ENCODE measurements around the gene CRABP1.

CRABP1 gene

DNA sequence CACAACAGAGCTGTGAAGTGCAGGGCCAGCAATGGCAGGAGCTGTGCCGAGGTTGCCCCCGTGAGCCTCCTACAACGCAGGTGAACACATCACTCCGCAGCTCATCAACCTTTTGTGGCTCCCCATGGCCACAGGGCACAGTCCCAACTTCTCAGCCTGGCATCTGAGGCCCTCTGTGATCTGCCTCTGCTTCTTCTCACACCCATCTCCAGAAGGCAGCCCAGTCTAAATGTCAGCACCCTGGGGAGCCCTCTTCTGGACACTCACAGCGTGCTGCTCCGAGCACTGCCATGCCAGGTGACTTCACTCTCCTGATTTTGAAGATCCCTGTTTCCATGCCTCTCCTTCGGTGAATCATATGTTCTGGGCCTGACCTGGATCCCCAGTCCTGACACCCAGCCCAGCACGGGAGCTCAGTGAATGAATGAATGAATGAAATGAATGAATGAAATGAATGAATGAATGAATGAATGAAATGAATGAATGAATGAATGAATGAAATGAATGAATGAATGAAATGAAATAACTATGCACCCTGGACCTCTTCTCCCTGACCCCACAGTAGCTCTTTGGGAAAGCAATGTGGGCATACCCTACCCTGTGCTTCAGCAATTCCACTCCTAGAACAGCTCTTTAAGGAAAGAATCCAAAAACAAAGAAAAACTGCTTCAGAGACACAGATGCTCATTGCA, 22.9 kb upstream of the CRABP1 start:
- peak; percentile 33 for DNase-seq (ENCODE audit: low spot score)

DNA sequence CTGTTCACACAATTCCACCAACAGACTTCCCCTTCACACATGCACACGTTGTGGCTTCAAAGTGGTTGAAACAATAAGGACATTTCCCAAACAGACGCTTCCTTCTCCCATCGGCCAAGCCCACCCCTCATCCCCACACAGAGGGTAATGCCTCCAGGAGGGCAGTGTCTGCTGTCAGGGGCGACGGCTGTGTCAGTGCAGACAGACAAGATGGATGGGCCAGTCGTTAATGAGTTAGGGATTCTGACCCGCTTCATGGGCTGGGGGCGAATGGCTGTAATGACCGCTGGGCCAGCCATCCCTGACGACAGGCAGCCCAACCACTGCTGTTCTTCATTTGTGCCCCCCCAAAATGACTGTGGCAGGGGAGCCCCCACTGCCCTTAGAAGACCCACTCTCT, 20.6 kb upstream of the CRABP1 start:
- no peak for DNase-seq (ENCODE audit: low spot score)

DNA sequence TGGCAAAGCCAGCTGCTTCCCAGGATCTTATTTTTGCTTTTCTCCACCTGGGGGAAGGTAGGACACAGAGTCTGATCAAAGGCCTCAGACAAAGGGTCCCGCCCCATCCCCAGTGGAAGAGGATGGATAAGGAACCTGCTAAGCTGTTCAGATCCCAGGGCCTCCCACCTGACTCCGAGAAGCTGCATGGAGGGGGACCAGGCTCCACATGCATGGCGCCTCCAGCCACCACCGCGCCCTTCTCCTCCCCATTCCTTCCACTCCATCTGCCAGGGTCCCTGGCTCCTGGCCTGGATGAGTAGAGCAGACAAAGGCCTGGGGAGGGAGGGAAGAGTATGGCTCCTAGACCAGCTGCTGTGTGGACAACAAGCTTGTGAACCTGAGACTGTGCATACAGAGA, 20.0 kb upstream of the CRABP1 start:
- DNase-seq (ENCODE audit: low spot score): no peak

DNA sequence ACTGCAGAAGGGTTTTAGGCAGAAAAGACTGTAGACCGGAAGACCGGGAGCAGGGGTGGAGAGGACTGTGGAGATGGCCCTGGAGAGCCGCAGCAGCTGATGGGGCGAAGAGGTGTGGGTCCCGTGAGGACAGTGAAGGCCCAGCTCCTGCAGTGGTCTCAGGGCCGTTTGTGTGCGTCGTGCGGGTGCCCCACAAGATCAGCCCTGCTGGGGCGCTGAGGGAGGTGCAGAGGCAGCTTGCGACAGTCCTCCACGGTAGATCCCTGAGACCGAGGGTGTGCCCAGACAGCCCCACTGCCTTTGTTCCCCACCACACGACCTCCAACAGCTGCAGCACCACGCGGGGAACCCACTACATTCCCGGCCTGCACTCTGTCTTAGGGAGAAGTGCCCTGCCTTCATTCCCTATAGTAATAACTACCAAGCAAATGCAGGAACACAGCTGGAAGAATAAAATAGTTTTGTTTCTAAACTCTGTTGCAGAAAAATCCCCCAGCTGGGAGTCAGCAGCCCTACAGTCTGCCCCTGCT, 19.0 kb upstream of the CRABP1 start:
- no peak for DNase-seq (ENCODE audit: low spot score)

DNA sequence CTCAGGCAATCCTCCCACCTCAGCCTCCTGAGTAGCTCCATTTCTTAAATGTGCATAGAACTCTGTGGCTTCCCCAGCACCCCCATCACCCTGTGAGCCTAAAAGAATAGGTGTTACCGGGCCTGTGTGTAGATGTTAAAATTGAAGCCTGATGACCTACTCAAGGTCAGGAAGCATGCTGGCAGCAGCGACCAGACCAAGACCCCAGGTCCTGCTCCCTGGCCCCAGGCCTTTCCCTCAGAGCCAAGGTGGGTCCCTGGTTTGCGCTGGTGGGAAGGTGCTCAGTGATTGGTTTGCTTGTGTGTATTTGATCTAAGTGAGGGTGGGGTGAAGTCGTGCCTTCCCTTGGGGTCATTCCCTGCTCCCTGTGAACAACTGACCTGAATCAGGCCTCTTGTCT, 18.4 kb upstream of the CRABP1 start:
- no peak for DNase-seq (ENCODE audit: low spot score)

DNA sequence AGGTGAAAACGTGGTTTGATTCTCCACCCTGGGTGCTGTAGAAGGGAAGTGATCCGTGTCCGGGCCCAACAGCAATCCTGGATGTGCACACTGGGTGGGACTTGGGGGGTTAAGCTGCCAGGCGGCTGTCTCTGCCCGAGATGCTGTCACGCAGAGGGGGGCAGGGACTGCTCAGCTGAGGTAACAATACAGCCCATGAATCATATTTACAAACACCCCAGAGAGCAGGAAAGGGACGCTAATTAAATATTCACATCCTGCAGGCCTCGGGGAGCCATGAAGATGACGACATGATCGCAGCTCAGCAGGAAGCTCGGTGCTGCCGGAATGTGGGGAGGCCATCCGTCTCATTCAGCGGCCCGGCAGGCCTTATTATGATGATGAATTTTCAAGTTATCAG, 17.9 kb upstream of the CRABP1 start:
- DNase-seq (ENCODE audit: low spot score): no peak

DNA sequence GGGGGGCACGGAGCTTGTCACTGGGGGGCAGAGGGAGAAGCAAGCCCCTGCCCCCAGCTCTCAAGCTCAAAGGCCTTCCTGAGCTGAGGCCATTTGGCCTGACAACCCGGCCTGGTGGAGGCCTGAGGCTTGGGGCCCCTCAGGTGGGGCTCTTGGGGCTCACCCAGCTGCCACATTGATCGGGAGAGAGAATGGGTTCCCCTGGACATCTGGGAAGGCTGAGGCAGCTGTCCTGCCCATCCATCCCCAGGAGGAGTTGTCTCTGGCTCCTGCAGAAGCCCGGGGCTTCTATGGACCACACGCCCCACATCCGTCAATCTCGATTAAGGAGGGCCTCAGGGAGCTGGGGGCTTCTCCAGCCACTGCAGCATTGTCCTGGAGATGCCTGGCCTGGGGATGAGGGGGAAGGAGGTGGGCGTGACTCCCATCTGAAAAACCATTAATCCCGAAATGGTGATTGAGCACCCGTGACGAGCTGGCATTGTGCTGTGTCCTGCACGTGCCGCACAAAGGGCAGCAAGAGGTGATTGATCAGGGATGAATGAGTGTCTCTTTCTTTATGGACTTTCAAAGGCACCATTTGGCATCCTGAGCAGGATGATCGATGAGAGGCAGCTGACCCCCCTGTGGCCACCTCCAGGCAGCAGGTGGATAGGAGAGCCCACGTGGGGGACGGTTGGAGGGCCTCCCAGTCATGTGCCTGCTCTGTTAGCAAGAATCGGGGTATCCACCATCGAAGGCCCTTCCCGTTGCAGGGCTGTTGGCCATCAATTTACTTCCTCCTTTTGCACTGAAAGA, 17.2 kb upstream of the CRABP1 start:
- DNase-seq (ENCODE audit: low spot score): no peak

DNA sequence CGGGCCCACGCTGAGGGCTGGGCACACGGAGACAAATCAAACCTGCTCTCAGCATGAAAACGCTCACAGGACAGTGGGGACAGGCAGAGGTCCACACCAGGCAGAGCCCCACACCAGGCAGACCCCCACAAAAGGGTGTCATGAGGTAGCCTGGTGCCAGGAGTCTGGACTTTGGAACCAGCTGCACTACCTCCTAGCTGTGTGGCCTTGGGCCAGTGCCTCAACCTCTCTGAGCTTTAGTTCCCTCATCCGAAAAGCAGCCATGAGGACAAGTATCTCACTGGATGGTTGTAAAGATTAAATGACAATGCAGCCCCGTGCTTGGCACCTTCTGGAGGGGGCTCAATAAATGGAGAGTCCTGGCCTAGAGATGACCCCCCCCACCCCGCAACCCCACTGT, 16.5 kb upstream of the CRABP1 start:
- DNase-seq (ENCODE audit: low spot score): no peak

DNA sequence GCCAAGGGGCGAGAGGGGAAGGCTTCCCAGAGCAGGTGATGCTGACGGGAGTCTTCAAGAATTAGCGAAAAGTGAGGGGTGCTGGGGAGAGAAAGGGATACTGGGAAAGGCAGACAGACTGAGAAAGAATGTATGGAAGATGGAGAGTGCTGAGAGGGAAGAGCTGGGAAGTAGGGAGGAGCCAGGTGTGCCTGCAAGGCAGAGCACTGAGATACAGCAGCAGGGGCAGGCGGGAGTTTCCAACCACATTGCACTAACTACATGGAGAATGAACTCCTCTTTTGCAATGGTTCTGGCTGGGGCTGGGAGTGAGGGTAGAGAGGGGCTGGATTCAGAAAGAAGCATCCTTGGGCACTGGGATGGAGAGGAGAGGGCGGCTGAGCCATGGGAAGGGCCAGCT, 16.0 kb upstream of the CRABP1 start:
- no peak for DNase-seq (ENCODE audit: low spot score)

DNA sequence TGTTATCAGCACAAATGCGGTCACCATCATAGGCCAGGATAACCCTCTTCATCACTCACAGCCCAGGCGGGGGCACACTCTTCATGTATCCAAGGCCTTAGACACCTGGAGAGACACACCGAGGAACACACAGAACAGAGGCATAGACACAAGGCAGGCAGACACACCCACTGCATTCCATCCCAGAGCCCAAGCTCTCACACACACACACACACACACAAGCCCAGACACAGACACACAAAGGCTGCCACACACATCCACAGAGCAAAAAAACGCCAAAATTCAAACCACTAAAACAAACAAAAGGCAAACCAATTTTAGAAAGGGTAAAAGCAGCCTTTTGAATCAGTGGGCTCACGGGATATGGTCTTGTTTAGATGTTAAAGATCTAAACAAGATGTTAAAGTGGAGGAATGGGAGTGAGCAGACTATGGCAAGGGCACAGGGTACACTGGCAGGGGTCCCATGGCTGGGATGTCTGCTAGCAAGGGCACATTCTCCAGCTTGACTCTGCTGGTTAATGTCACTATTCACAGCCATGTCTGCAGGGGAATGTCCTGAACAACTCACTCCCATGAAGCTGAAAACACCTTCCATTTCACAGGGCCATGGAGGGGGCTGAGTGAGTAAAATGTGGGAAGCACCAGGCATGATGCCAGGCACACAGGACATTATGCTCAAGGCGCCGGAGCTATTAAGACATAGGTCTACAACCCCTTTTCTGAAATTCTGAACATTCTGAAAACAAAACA, 14.9 kb upstream of the CRABP1 start:
- peak; percentile 68 for DNase-seq (ENCODE audit: low spot score)

DNA sequence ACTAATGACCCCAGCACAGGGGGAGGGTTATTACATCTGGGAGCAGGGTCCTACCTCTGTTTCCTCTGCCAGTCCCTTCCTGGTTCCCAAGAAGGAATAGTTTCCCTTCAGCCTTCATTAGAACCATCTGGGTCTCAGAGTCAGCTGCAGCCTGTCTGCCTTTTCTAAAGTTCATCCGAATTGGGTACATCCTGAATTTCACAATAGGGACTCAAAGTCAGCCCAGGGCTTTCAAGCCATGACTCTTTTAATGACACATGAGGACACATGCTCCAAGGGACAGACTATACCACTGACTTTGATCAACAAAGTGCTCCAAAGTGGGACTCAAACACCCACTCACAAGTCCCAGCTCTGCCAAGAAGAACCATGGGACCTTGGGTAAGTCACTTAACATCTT, 12.7 kb upstream of the CRABP1 start:
- DNase-seq (ENCODE audit: low spot score): no peak

DNA sequence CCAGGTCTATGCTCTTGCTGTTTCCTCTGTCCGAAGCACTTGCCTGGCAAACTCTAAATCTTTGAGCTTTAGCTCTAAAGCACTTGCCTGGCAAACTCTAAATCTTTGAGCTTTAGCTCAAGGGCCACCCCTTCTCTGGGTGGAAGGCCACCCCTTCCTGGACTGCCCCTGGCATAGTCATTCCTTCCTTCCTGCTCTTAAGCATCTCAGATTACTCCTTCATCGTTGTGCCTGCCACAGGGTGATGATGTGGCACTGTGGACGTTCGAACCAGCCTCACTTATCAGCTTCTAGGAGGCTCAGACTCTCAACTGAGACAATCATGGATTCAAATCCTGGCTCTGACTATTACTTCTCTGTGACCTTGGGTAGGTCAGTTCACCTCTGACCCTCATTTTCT, 10.5 kb upstream of the CRABP1 start:
- DNase-seq (ENCODE audit: low spot score): no peak

DNA sequence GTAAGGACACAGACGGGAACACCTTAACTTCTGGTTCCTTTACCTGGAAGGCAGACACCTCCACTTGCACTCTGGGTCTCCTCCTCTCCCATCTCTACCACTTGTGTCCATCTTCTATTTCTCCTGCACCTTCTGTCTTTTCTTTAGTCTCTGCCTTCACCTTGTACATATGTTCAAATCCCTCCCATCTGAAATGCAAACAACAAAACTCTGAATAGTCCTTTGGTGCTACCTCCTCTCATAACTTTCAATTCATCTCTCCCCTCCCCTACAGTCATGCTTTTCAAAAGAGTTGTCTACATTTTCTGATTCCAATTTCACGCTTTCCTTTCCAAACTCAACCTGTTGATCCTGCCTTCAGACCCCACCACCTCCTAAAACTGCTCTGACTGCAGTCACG, 5.3 kb upstream of the CRABP1 start:
- no peak for DNase-seq (ENCODE audit: low spot score)

DNA sequence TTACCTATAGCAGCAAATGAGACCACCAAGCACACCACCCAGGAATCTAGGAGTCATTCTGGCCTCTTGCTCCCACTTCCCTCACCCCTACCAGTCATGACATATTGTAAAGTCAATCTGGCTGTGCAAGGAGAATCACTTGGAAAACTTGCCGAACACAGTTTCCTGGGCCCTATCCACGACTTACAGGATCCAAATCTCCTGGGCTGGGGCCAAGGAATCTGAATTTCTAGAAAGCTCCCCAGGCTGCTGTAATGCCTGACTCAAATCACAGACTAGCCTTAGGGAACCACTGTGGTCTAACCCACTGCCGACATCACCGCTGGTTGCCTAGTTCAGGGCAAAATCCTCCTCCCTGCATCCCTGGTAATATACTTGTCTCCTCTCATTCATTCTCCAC, 4.2 kb upstream of the CRABP1 start:
- no peak for DNase-seq (ENCODE audit: low spot score)

DNA sequence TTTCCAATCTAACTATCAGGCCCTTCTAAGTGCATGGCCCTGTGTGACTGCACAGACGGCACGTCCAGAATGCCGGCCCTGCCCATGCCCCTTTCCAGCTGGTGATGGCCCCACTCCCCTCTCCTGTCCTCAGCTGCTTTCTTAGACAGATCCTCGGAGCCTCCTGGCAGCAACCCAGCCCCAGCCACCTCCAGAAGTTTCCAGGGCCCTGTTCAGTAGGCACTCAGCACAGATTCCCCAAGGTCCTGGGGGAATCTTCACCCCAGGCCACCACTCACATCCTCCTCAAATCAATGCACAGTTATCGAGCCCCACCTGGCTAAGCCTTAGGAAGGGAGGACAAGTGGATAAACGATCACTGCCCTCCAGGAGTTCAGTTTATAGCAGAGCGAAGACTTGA, 1.4 kb upstream of the CRABP1 start:
- no peak for DNase-seq (ENCODE audit: low spot score)

DNA sequence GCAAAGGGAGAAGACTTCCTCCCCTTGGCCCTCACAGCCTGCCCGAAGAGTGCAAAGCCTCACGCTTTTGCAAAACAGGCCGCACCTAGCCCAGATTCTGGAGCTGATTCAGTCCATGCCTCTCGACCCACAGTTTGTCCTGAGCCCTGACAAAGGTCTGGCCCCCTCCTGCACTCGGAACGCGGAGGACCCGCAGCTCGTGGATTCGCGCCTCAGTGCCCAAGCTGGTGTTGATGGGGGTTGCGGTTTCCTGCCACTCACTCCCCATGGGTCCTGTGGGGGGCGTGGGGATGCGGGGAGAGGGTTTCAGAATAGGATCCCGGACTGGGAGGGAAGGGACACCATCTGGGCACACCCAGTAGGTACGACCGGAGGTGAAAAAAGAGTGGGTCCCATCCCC, 594 bp upstream of the CRABP1 start:
- no peak for DNase-seq (ENCODE audit: low spot score)

DNA sequence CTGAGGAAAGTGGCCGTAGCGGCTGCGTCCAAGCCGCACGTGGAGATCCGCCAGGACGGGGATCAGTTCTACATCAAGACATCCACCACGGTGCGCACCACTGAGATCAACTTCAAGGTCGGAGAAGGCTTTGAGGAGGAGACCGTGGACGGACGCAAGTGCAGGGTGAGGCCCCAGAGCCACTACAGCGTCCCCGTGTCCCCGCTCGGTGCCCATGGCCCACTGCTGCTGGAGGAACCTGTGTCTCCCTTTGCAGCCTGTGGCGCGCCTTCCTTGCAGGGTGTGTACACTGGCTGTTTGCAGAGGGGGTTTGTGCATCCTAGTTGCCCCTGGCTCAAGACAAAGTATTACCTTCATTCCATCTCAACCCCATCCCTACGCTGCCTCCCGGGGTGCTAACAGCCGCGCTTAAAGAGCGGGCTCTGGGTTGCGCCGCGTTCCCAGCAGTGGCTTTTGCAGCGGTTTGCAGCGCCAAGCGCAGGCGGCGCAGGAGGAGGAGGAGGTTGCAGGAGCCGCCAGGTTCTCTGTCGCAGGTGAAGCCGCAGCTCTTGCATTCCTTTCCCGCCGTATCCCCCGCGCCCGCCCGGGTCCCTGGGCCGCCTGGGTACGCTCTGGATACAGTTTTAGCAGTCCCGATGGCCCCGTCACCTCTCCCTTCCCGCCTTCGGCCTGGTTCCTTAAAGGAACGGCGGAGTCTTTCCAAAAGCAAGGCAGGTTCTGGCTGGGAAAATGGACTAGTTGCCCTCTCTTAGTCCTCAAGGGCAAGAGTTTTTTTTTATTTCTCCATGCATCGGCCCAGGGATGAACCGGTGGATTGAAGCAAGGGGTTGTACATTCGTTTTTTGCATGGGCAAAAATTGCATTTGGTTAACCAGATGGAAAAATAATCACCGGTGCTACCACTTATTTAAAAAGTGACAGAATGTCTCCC, 1.2 kb downstream of the CRABP1 start:
- DNase-seq (ENCODE audit: low spot score): no peak

DNA sequence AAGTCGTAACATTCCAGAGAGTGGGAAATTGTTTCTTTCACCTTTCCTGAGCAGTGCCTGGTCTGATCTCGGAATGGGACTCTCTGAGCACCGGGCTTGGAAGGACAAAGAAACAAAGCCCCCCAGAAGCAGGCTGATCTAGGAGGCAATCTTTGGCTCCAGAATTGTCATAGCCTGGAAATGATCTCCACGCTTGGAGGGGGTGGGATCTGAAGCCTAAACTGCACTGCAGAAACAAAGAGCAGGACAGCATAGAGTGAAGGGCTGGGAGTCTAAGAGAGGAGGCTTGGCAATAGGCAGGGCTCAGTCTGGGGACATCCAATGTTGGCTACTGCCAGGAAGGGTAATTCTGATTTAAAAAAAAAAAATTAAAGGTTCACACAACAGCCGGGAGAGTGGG, 1.9 kb downstream of the CRABP1 start:
- no peak for DNase-seq (ENCODE audit: low spot score)

DNA sequence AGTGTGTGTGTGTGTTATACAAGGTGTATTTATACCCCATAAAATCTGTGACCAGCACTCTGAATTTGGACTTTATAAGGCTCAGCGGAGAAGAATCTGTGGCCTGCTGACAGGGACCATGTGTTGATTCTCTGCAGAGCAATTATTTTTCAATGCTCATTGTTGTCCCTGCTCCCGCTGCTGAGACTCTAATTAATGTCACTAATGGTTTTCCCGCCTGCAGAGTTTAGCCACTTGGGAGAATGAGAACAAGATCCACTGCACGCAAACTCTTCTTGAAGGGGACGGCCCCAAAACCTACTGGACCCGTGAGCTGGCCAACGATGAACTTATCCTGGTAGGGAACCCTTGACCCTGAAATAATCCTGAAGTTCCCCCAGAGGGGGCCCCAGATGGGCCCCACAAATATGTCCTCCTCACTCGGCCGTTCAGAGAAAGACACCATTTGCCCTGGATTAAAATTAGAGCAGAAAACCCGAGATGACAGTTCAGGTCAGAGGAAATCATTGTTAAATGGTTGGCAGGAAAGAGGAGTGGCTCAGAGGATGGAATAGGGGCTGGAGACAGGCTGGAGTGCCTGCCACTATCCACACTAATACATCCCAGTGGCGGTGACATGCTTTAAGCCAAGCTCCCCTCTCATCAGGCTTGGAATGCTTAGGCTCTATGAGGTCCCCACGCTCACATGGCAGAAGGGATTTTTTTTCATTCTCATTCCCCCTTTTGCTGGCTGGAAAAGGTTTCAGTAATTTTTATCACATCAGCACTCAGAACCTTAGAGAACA, 3.3 kb downstream of the CRABP1 start:
- no peak for DNase-seq (ENCODE audit: low spot score)

DNA sequence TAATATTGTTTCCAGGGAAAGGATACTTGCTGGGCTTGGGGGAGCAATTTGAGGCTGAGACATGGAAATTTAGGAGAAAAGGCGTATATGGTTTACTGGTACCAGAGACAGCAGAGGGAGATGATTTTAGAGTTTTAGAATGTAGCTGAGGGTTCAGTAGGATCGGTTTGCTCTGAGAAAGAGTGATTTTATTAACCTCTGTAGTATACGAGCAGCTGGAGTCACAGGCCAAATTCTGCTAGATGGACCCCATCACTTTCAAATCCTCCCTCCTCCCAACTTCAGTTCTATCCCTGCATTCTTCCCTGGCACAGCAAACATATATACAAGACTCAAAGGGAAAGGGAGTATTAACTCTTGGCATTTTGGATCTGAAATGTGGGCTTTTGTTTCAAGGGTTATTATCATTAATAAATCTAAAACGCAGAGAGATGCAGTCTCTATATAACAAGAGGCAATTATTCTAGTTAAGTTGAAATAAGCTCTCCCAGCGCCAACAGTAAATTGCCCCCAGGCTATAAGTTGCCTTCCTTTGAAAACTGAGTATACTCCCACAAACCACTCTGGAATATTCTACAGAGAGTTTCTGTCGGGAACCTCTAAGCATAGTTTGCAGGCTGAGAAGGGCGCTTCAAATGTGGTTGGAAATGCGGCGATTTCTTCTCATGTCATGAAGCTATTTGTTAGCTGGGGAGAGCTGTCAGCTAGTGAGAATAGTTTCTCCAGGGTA, 5.4 kb downstream of the CRABP1 start:
- DNase-seq (ENCODE audit: low spot score): no peak

Data from SW480 (cell line).